Gastrocnemius medialis (tissue), 4 donors: ENCODE measurements around the gene INF2. TPM values are rescaled to one million over a fixed set of nuclear protein-coding genes. Genes with fewer than 3 reads are reported as not detected.

ENCODE experiments used
- ATAC-seq, 2 donors: fragments of 150-250 bp; one replicate each; pipeline ENCODE4 v1.9.1; 2016
- DNase-seq, 2 donors: peaks; one replicate each; pipeline ENCODE4 v3.0.0-alpha.2; 2019
- H3K27ac ChIP-seq, 4 donors: fragments of 200-600 bp; sonication (generic); 1 replicate in 1 of 4; 2 replicates in 3 of 4; pipeline ENCODE4 v1.5.1; 2016 to 2018; ENCODE audit warnings: mild to moderate bottlenecking in 2 of 4, moderate library complexity in 1 of 4
- H3K27me3 ChIP-seq, 3 donors: fragments of 200-600 bp; sonication (generic) in 2 of 3; 1 replicate in 1 of 3; 2 replicates in 2 of 3; pipeline versions ENCODE4 v1.5.1 to v1.6.0; 2016 to 2019; ENCODE audit warnings: mild to moderate bottlenecking in 1 of 3, moderate library complexity in 1 of 3
- H3K36me3 ChIP-seq, 2 donors: fragments of 200-600 bp; sonication (generic) in 1 of 2; one replicate each; pipeline ENCODE4 v1.5.1; 2017 to 2018
- H3K4me1 ChIP-seq, 2 donors: fragments of 200-600 bp; sonication (generic) in 1 of 2; one replicate each; pipeline ENCODE4 v1.5.1; 2016 to 2017; ENCODE audit warnings: mild to moderate bottlenecking in 2 of 2
- H3K4me3 ChIP-seq, 4 donors: fragments of 200-600 bp; sonication (generic) in 3 of 4; 1 replicate in 1 of 4; 2 replicates in 3 of 4; pipeline ENCODE4 v1.5.1; 2016 to 2019; ENCODE audit warnings: mild to moderate bottlenecking in 2 of 4
- H3K9me3 ChIP-seq, 3 donors: fragments of 200-600 bp; sonication (generic) in 2 of 3; 1 replicate in 1 of 3; 2 replicates in 2 of 3; pipeline ENCODE4 v1.5.1; 2016 to 2019
- CTCF ChIP-seq, 5 experiments: fragments of 450-650 bp in 3 of 5; fragments of 200-600 bp in 2 of 5; sonication (generic) in 2 of 5; IDR thresholded peaks in 4 of 5; conservative IDR thresholded peaks in 1 of 5; 1 replicate in 4 of 5; 2 replicates in 1 of 5; pipeline ENCODE4 v1.5.1; 2016 to 2019; ENCODE audit warnings: antibody characterized with exemption in 5 of 5, mild to moderate bottlenecking in 3 of 5, moderate library complexity in 3 of 5
- POLR2A ChIP-seq, 2 donors: fragments of 450-650 bp; IDR thresholded peaks; one replicate each; pipeline ENCODE4 v1.6.1; 2017; ENCODE audit warnings: antibody characterized with exemption in 2 of 2, mild to moderate bottlenecking in 2 of 2, moderate library complexity in 2 of 2
- in situ Hi-C, 4 donors: fragments of 200-750 bp; cut with MboI; loops; one replicate each; pipeline versions ENCODE4 v1.15.0 to v1.8.0; 2017; ENCODE audit warnings: low sequenced_read_pairs in 4 of 4
- intact Hi-C: fragments of 100-400 bp; cut with DNase I; formaldehyde crosslinking; loops from one replicate; pipeline ENCODE4 v1.15.1; 2023; ENCODE audit warnings: low total_unique reads
- total RNA-seq, 4 donors: library from RNA; depleted of rRNA; stranded (reverse); fragments of >200 nt; gene quantifications; one replicate each; pipeline versions ENCODE4 v1.1.0 to v1.2.3, GENCODE V29; 2016

INF2 gene
- total RNA-seq, 4 donors from 2014 or later: 11.6 to 34.6 (median 19.7) TPM

- DNase-seq (no peak), ATAC-seq (no peak)
- intact Hi-C loops (no loop called here), in situ Hi-C loops (no loop called here)
- Histone ChIP-seq H3K36me3 (peaks cover 0 to 8% of the 10 kb centered on the region in 2 donors), H3K4me3 (no peak overlapping the region), H3K27me3 (no peaks in the 10 kb centered on the region), H3K4me1 (peaks cover 16 to 32% of the 10 kb centered on the region in 2 donors), H3K27ac (peak overlapping the region; percentile 58 to 68 (median 64)), H3K9me3 (no peaks in the 10 kb centered on the region)
- no peak for TF ChIP-seq POLR2A (IDR thresholded peaks at IDR 0.05)
- no peak for TF ChIP-seq CTCF (IDR thresholded peaks at IDR 0.05 in 4 of 5, conservative IDR thresholded peaks at IDR 0.05 in 1 of 5)
Observed at GRCh38 chr14:104718147-104718546, 28.7 kb downstream of the INF2 start.

GRCh38 chr14:104718871-104719270 lies 29.5 kb downstream of the INF2 start:
- Histone ChIP-seq H3K4me3 (no peak overlapping the region), H3K36me3 (peaks cover 0 to 8% of the 10 kb centered on the region in 2 donors), H3K27ac (peak overlapping the region; percentile 58 to 68 (median 64)), H3K4me1 (peaks cover 21 to 38% of the 10 kb centered on the region in 2 donors), H3K27me3 (no peaks in the 10 kb centered on the region), H3K9me3 (no peaks in the 10 kb centered on the region)
- TF ChIP-seq CTCF (IDR thresholded peaks at IDR 0.05 in 4 of 5, conservative IDR thresholded peaks at IDR 0.05 in 1 of 5) (no peak), POLR2A (IDR thresholded peaks at IDR 0.05) (no peak)
- intact Hi-C loops: no loop called here
- ATAC-seq (no peak), DNase-seq (no peak)
- in situ Hi-C loops: no loop called here

GRCh38 chr14:104719343-104719742 lies 29.9 kb downstream of the INF2 start:
- ATAC-seq: no peak
- peak overlapping the region; percentile 58 to 68 (median 64) for H3K27ac ChIP-seq
- no peaks in the 10 kb centered on the region for H3K27me3 ChIP-seq
- no peak for TF ChIP-seq CTCF (IDR thresholded peaks at IDR 0.05 in 4 of 5, conservative IDR thresholded peaks at IDR 0.05 in 1 of 5)
- TF ChIP-seq POLR2A (IDR thresholded peaks at IDR 0.05): no peak
- intact Hi-C loops: no loop called here
- H3K9me3 ChIP-seq: no peaks in the 10 kb centered on the region
- peaks cover 0 to 7% of the 10 kb centered on the region in 2 donors for H3K36me3 ChIP-seq
- DNase-seq: no peak
- H3K4me1 ChIP-seq: peaks cover 21 to 38% of the 10 kb centered on the region in 2 donors
- in situ Hi-C loops: no loop called here
- no peak overlapping the region for H3K4me3 ChIP-seq

- H3K27ac ChIP-seq: peak overlapping the region; percentile 94 to 99 (median 96)
- peak; percentile 90 to 97 for DNase-seq
- intact Hi-C loops: loop anchor here (1.0 to 10.0 kb wide), 3 partner anchors 27 to 1167 kb away; no protein-coding TSS in a partner anchor
- peak; percentile 40 to 45 for ATAC-seq
- H3K27me3 ChIP-seq: no peaks in the 10 kb centered on the region
- H3K4me1 ChIP-seq: peaks cover 44 to 57% of the 10 kb centered on the region in 2 donors
- H3K4me3 ChIP-seq: no peak overlapping the region
- no peaks in the 10 kb centered on the region for H3K9me3 ChIP-seq
- in situ Hi-C loops: no loop called here
- H3K36me3 ChIP-seq: no peaks in the 10 kb centered on the region
- TF ChIP-seq CTCF (IDR thresholded peaks at IDR 0.05 in 4 of 5, conservative IDR thresholded peaks at IDR 0.05 in 1 of 5): no peak
- peak; percentile 50 to 66 for TF ChIP-seq POLR2A (IDR thresholded peaks at IDR 0.05)
Observed at GRCh38 chr14:104721505-104722431, 32.4 kb downstream of the INF2 start.
